ENCODE results near the gene PREX1.

The PREX1 gene

GRCh38 chr20:48717680-48718223, 110.0 kb downstream of the PREX1 start:
- no peak for TF ChIP-seq CTCF (IDR thresholded peaks at IDR 0.05; ENCODE audit: extremely low read depth, missing control alignments)
- no peak for DNase-seq (ENCODE audit: low spot score)

GRCh38 chr20:48717095-48717672, 110.6 kb downstream of the PREX1 start:
- no peak for TF ChIP-seq CTCF (IDR thresholded peaks at IDR 0.05; ENCODE audit: extremely low read depth, missing control alignments)
- DNase-seq (ENCODE audit: low spot score), result no peak

GRCh38 chr20:48716541-48716940, 111.3 kb downstream of the PREX1 start:
- TF ChIP-seq CTCF (IDR thresholded peaks at IDR 0.05; ENCODE audit: extremely low read depth, missing control alignments), result no peak
- no peak for DNase-seq (ENCODE audit: low spot score)

- no peak for TF ChIP-seq CTCF (IDR thresholded peaks at IDR 0.05; ENCODE audit: extremely low read depth, missing control alignments)
- no peak for DNase-seq (ENCODE audit: low spot score)
These were observed 111.7 kb downstream of the PREX1 start for GRCh38 chr20:48716086-48716485.

- DNase-seq (ENCODE audit: low spot score), result no peak
- TF ChIP-seq CTCF (IDR thresholded peaks at IDR 0.05; ENCODE audit: extremely low read depth, missing control alignments), result no peak
These were observed 113.0 kb downstream of the PREX1 start for GRCh38 chr20:48714764-48715163.

- no peak for DNase-seq (ENCODE audit: low spot score)
- no peak for TF ChIP-seq CTCF (IDR thresholded peaks at IDR 0.05; ENCODE audit: extremely low read depth, missing control alignments)
These were observed 115.9 kb downstream of the PREX1 start for GRCh38 chr20:48711696-48712464.

GRCh38 chr20:48711044-48711428, 116.8 kb downstream of the PREX1 start:
- DNase-seq (ENCODE audit: low spot score), result no peak
- TF ChIP-seq CTCF (IDR thresholded peaks at IDR 0.05; ENCODE audit: extremely low read depth, missing control alignments), result no peak

Data from GM20000 (cell line).